ENCODE measurements around the gene GOLGA8M. TPM values are rescaled to one million over a fixed set of nuclear protein-coding genes. Genes with fewer than 3 reads are reported as not detected.
"Not testable (repeated sequence)": the region's sequence is repeated elsewhere in the genome, so short reads cannot be mapped to it uniquely, and the experiment has no call there.

Gene GOLGA8M
- not detected for polyA plus RNA-seq (2012; ENCODE audit: missing spikeins)

GRCh38 chr15:28712270-28712669, at the start of gene GOLGA8M:
Gene GOLGA8M (minus strand): TSS chr15:28712421. CDS start chr15:28712323, 98 bp downstream.
- not testable (repeated sequence) for FAIRE-seq

GRCh38 chr15:28742890-28743289, 30.7 kb upstream of the GOLGA8M start:
- not testable (repeated sequence) for DNase-seq (ENCODE audit: insufficient read length); FAIRE-seq

More at GRCh38 chr15:28712270-28712669, at the start of gene GOLGA8M:
- not testable (repeated sequence) for DNase-seq (ENCODE audit: insufficient read length)

- DNase-seq (ENCODE audit: insufficient read length); FAIRE-seq: not testable (repeated sequence)
Measured at GRCh38 chr15:28738590-28739292, 26.5 kb upstream of the GOLGA8M start.

GRCh38 chr15:28738200-28738561, 26.0 kb upstream of the GOLGA8M start:
- FAIRE-seq; DNase-seq (ENCODE audit: insufficient read length): not testable (repeated sequence)

- not testable (repeated sequence) for DNase-seq (ENCODE audit: insufficient read length); FAIRE-seq
Measured at GRCh38 chr15:28737521-28738199, 25.4 kb upstream of the GOLGA8M start.

GRCh38 chr15:28728061-28728460, 15.8 kb upstream of the GOLGA8M start:
- not testable (repeated sequence) for DNase-seq (ENCODE audit: insufficient read length)

GRCh38 chr15:28727026-28727425, 14.8 kb upstream of the GOLGA8M start:
- not testable (repeated sequence) for FAIRE-seq; DNase-seq (ENCODE audit: insufficient read length)

More at GRCh38 chr15:28728061-28728460, 15.8 kb upstream of the GOLGA8M start:
- not testable (repeated sequence) for FAIRE-seq

GRCh38 chr15:28726102-28726501, 13.9 kb upstream of the GOLGA8M start:
- no peak for FAIRE-seq
- TF ChIP-seq POLR2AphosphoS5 (IDR thresholded peaks at IDR 0.05; ENCODE audit: low read depth, low read length) (no peak), TAF1 (IDR thresholded peaks at IDR 0.05; ENCODE audit: borderline replicate concordance, low read depth, low read length) (no peak), POLR2A (IDR thresholded peaks at IDR 0.05; ENCODE audit: low read depth, low read length) (no peak)
- DNase-seq (ENCODE audit: insufficient read length): no peak

GRCh38 chr15:28725556-28725955, 13.3 kb upstream of the GOLGA8M start:
- no peak for FAIRE-seq
- no peak for DNase-seq (ENCODE audit: insufficient read length)
- TF ChIP-seq POLR2A (IDR thresholded peaks at IDR 0.05; ENCODE audit: low read depth, low read length): no peak
- TF ChIP-seq POLR2AphosphoS5 (IDR thresholded peaks at IDR 0.05; ENCODE audit: low read depth, low read length): no peak
- TF ChIP-seq TAF1 (IDR thresholded peaks at IDR 0.05; ENCODE audit: borderline replicate concordance, low read depth, low read length): no peak

GRCh38 chr15:28723986-28724385, 11.8 kb upstream of the GOLGA8M start:
- not testable (repeated sequence) for DNase-seq (ENCODE audit: insufficient read length); FAIRE-seq

GRCh38 chr15:28719626-28720025, 7.4 kb upstream of the GOLGA8M start:
- not testable (repeated sequence) for DNase-seq (ENCODE audit: insufficient read length); FAIRE-seq

GRCh38 chr15:28718576-28718975, 6.4 kb upstream of the GOLGA8M start:
- DNase-seq (ENCODE audit: insufficient read length); FAIRE-seq: not testable (repeated sequence)

- DNase-seq (ENCODE audit: insufficient read length); FAIRE-seq: not testable (repeated sequence)
Measured at GRCh38 chr15:28714176-28714575, 2.0 kb upstream of the GOLGA8M start.

- not testable (repeated sequence) for DNase-seq (ENCODE audit: insufficient read length); FAIRE-seq
Measured at GRCh38 chr15:28703927-28704326, 8.3 kb downstream of the GOLGA8M start.

- FAIRE-seq: not testable (repeated sequence)
Measured at GRCh38 chr15:28702427-28702826, 9.8 kb downstream of the GOLGA8M start.

GRCh38 chr15:28694006-28694751, 18.0 kb downstream of the GOLGA8M start:
- FAIRE-seq; DNase-seq (ENCODE audit: insufficient read length): not testable (repeated sequence)

More at GRCh38 chr15:28702427-28702826, 9.8 kb downstream of the GOLGA8M start:
- not testable (repeated sequence) for DNase-seq (ENCODE audit: insufficient read length)

GRCh38 chr15:28693021-28693420, 19.2 kb downstream of the GOLGA8M start:
- not testable (repeated sequence) for DNase-seq (ENCODE audit: insufficient read length); FAIRE-seq

GRCh38 chr15:28673533-28673932, 38.7 kb downstream of the GOLGA8M start:
- not testable (repeated sequence) for DNase-seq (ENCODE audit: insufficient read length); FAIRE-seq

- FAIRE-seq: not testable (repeated sequence)
Measured at GRCh38 chr15:28672122-28672521, 40.1 kb downstream of the GOLGA8M start.

More at GRCh38 chr15:28672122-28672521, 40.1 kb downstream of the GOLGA8M start:
- DNase-seq (ENCODE audit: insufficient read length): not testable (repeated sequence)
